ENCODE measurements around the gene ZNF425. TPM values are rescaled to one million over a fixed set of nuclear protein-coding genes. Genes with fewer than 3 reads are reported as not detected.
"Not testable (repeated sequence)": the region's sequence is repeated elsewhere in the genome, so short reads cannot be mapped to it uniquely, and the experiment has no call there.

ZNF425 gene
- total RNA-seq, 1 donor from 2014 or later, result 0.44 TPM

GRCh38 chr7:149147072-149147751 is 21.1 kb upstream of the ZNF425 start, which contains the start of gene ZNF398:
ZNF398 (plus strand) TSS chr7:149147453; CDS start chr7:149147743, 290 bp downstream.
- H3K4me3 Mint-ChIP-seq, result peak within 1 kb of the TSS; percentile 93
- H3K27ac Mint-ChIP-seq, result peak within 1 kb of the TSS; percentile 93
- DNase-seq, result peak; percentile 93
- no peaks in the 10 kb centered on the region for H3K9me3 Mint-ChIP-seq
- no peaks in the 10 kb centered on the region for H3K27me3 Mint-ChIP-seq
- peaks cover 12% of the 10 kb centered on the region for H3K36me3 Mint-ChIP-seq (ENCODE audit: low read depth)
- H3K4me1 Mint-ChIP-seq, result peaks cover 26% of the 10 kb centered on the region
- intact Hi-C loops (cut with micrococcal nuclease), result loop anchor here (1.0 kb wide), 4 partner anchors 21 to 92 kb away; partner anchors contain the start of genes ZNF212, ZNF282 and ZNF425

- Mint-ChIP-seq H3K27me3 (no peaks in the 10 kb centered on the region), H3K4me3 (peak overlapping the region; percentile 93), H3K4me1 (peaks cover 21% of the 10 kb centered on the region), H3K27ac (peak overlapping the region; percentile 15), H3K36me3 (ENCODE audit: low read depth) (peaks cover 7% of the 10 kb centered on the region), H3K9me3 (no peaks in the 10 kb centered on the region)
- intact Hi-C loops (cut with micrococcal nuclease), result no loop called here
- no peak for DNase-seq
Measured at GRCh38 chr7:149145031-149145845, 19.1 kb upstream of the ZNF425 start.

- H3K9me3 Mint-ChIP-seq; H3K27ac Mint-ChIP-seq; DNase-seq; intact Hi-C loops (cut with micrococcal nuclease); H3K36me3 Mint-ChIP-seq (ENCODE audit: low read depth); H3K27me3 Mint-ChIP-seq; H3K4me3 Mint-ChIP-seq: not testable (repeated sequence)
- H3K4me1 Mint-ChIP-seq, result peaks cover 17% of the 10 kb centered on the region
Measured at GRCh38 chr7:149144436-149144922, 18.4 kb upstream of the ZNF425 start.

- Mint-ChIP-seq H3K4me3 (no peak overlapping the region), H3K9me3 (no peaks in the 10 kb centered on the region), H3K27ac (no peak overlapping the region), H3K4me1 (peaks cover 9% of the 10 kb centered on the region), H3K36me3 (ENCODE audit: low read depth) (peaks cover 7% of the 10 kb centered on the region), H3K27me3 (no peaks in the 10 kb centered on the region)
- no peak for DNase-seq
- intact Hi-C loops (cut with micrococcal nuclease), result no loop called here
Measured at GRCh38 chr7:149141893-149142292, 15.8 kb upstream of the ZNF425 start.

GRCh38 chr7:149140831-149141230 is 14.7 kb upstream of the ZNF425 start:
- Mint-ChIP-seq H3K4me3 (no peak overlapping the region), H3K36me3 (ENCODE audit: low read depth) (peaks cover 6% of the 10 kb centered on the region), H3K4me1 (peaks cover 8% of the 10 kb centered on the region), H3K27me3 (no peaks in the 10 kb centered on the region), H3K9me3 (no peaks in the 10 kb centered on the region), H3K27ac (no peak overlapping the region)
- intact Hi-C loops (cut with micrococcal nuclease), result no loop called here
- DNase-seq, result no peak

- Mint-ChIP-seq H3K27me3 (no peaks in the 10 kb centered on the region), H3K9me3 (no peaks in the 10 kb centered on the region), H3K4me1 (no peaks in the 10 kb centered on the region), H3K4me3 (no peak overlapping the region), H3K27ac (no peak overlapping the region), H3K36me3 (ENCODE audit: low read depth) (peaks cover 33% of the 10 kb centered on the region)
- DNase-seq, result no peak
- intact Hi-C loops (cut with micrococcal nuclease), result no loop called here
Measured at GRCh38 chr7:149136118-149136517, 10.0 kb upstream of the ZNF425 start.

- Mint-ChIP-seq H3K27ac (no peak overlapping the region), H3K4me1 (peaks cover 4% of the 10 kb centered on the region), H3K36me3 (ENCODE audit: low read depth) (peaks cover 54% of the 10 kb centered on the region), H3K4me3 (no peak overlapping the region), H3K9me3 (peaks cover 5% of the 10 kb centered on the region), H3K27me3 (no peaks in the 10 kb centered on the region)
- intact Hi-C loops (cut with micrococcal nuclease), result no loop called here
- no peak for DNase-seq
Measured at GRCh38 chr7:149133028-149133710, 7.0 kb upstream of the ZNF425 start.

- Mint-ChIP-seq H3K27ac (peak overlapping the region; percentile 45), H3K36me3 (ENCODE audit: low read depth) (peaks cover 60% of the 10 kb centered on the region), H3K9me3 (peaks cover 5% of the 10 kb centered on the region), H3K4me1 (peaks cover 10% of the 10 kb centered on the region), H3K4me3 (no peak overlapping the region), H3K27me3 (no peaks in the 10 kb centered on the region)
- no peak for DNase-seq
- intact Hi-C loops (cut with micrococcal nuclease), result no loop called here
Measured at GRCh38 chr7:149130572-149131198, 4.6 kb upstream of the ZNF425 start.

GRCh38 chr7:149126662-149127266 is 640 bp upstream of the ZNF425 start:
- Mint-ChIP-seq H3K27me3 (no peaks in the 10 kb centered on the region), H3K4me3 (peak overlapping the region; percentile 90), H3K36me3 (ENCODE audit: low read depth) (peaks cover 43% of the 10 kb centered on the region), H3K4me1 (peaks cover 18% of the 10 kb centered on the region), H3K9me3 (peaks cover 5% of the 10 kb centered on the region), H3K27ac (peak overlapping the region; percentile 98)
- intact Hi-C loops (cut with micrococcal nuclease), result loop anchor here (1.0 to 10.0 kb wide), 8 partner anchors 21 to 371 kb away; partner anchors contain the start of genes PDIA4, ZNF282, ZNF398 and ZNF746
- DNase-seq, result peak; percentile 92

GRCh38 chr7:149125189-149125862 is 798 bp downstream of the ZNF425 start:
- DNase-seq, result peak; percentile 71
- Mint-ChIP-seq H3K27ac (peak overlapping the region; percentile 98), H3K9me3 (no peaks in the 10 kb centered on the region), H3K4me1 (peaks cover 18% of the 10 kb centered on the region), H3K36me3 (ENCODE audit: low read depth) (peaks cover 29% of the 10 kb centered on the region), H3K27me3 (no peaks in the 10 kb centered on the region), H3K4me3 (peak overlapping the region; percentile 90)
- intact Hi-C loops (cut with micrococcal nuclease), result loop anchor here (5.0 to 10.0 kb wide), 2 partner anchors 139 to 372 kb away; partner anchors contain the start of genes ZNF746 and ZNF783

- Mint-ChIP-seq H3K27me3 (no peaks in the 10 kb centered on the region), H3K4me3 (no peak overlapping the region), H3K4me1 (no peaks in the 10 kb centered on the region), H3K9me3 (no peaks in the 10 kb centered on the region), H3K27ac (no peak overlapping the region), H3K36me3 (ENCODE audit: low read depth) (no peaks in the 10 kb centered on the region)
- intact Hi-C loops (cut with micrococcal nuclease), result no loop called here
- DNase-seq, result no peak
Measured at GRCh38 chr7:149109969-149110368, 16.2 kb downstream of the ZNF425 start.

- H3K27me3 Mint-ChIP-seq, result no peaks in the 10 kb centered on the region
- intact Hi-C loops (cut with micrococcal nuclease), result no loop called here
- H3K27ac Mint-ChIP-seq, result no peak overlapping the region
- no peak overlapping the region for H3K4me3 Mint-ChIP-seq
- H3K4me1 Mint-ChIP-seq, result no peaks in the 10 kb centered on the region
- DNase-seq, result no peak
- H3K36me3 Mint-ChIP-seq (ENCODE audit: low read depth), result no peaks in the 10 kb centered on the region
- no peaks in the 10 kb centered on the region for H3K9me3 Mint-ChIP-seq
Measured at GRCh38 chr7:149104749-149105148, 21.4 kb downstream of the ZNF425 start.

All from activated CD4-positive, alpha-beta T cell treated with anti-CD3 and anti-CD28 coated beads, Interleukin-2, amount 10 ng/mL, durations not matched to agents 24 days and 14 days (primary cell).